HG02763 (cell line): ENCODE data around the gene FOXJ1.

Source experiments
- ATAC-seq: cut with Tn5 transposase; IDR thresholded peaks from one replicate; pipeline ENCODE4 v1.9.1; 2021; ENCODE audit warnings: mild to moderate bottlenecking, moderate library complexity; ENCODE audit not compliant: unreplicated experiment

The FOXJ1 gene

DNA sequence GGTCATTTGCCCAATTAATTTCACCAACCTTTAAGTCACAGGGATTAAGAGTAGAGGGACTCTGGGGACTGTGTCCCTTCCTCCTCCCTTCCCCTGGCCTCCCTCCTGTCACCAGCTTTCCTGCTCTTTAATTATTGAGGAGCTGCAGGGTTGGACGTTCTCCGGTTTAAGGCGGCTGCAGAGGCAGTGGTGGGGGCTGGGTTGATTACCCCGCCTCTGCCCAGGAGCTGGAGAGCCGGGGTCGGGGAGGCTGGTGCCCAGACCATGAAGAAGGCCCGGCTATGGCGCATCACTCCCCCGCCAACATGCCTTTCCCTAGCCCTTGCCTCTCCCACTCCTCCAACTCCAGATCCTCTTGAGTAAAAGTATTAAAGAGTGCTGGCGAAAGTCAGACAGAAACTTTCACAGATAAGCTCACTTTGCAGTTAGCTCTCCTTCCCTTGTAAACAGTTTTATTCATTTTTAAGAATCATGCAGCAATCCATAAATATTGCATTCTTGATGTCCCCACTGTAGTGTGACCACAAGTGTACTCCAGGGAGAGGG, 1.1 kb upstream of the FOXJ1 start:
- ATAC-seq: no peak

DNA sequence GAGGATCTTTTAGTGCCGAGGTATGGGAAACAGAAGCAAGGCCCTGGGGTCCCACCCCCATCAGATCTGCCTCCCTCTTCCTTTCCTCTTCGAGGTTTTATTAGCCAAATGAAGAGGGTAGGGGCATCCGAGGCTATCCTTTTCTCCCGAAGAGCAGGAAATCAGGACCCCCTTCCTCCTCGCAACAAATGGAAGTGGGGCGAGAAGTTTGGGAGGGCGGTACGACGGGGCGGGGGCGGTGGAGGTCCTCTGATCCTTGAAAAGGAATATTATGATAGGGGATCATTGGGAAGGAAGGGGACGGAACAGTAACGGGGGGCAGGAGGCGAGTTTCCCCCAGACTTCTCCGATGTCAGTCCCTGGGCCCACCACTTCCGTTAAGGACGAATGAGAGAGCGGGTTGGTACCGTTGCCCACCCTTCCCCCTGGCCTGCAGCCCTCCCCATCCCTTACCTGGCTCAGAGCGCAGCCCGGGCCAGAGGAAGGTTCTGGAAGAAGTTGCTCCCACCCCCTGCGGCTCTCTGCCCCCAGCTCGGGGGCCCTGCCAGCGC, 309 bp downstream of the FOXJ1 start:
- ATAC-seq: no peak

DNA sequence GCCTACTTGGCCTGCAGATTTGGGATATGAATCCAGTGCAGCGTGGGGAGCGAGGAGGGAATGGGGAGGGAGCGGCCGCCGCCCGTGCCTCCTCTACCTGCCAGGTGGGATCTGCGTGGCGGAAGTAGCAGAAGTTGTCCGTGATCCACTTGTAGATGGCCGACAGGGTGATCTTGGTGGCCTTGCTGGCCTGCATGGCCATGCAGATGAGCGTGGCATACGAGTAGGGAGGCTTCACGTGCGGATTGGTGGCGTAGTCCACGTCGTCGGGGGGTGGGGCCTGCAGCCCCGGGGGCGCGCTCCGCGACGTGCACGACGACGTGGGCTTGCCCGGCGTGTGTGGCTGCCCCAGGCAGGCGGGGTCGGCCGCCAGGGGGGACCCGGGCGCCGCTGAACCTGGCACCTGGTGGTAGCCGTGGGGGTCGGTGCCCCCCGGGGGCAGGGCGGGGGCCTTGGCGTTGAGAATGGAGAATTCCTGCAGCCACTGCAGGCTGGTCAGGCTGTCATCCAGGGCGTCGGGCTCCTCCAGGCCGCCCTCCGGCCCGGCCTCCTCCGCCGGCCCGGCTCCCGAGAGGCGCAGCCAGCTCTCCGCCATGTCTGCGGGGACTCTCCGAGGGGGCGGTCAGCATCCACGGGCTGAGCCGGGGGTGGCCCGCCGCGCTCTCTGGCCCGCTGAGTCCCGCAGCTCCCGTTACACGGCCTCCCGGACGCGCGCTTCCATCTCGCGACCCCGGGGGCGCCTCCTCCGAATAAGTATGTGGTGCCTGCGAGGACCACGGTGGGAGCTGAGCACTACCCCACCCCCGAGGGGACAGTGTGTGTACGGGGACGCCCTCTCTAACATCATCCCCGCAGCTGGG, 1.0 kb downstream of the FOXJ1 start:
- no peak for ATAC-seq

DNA sequence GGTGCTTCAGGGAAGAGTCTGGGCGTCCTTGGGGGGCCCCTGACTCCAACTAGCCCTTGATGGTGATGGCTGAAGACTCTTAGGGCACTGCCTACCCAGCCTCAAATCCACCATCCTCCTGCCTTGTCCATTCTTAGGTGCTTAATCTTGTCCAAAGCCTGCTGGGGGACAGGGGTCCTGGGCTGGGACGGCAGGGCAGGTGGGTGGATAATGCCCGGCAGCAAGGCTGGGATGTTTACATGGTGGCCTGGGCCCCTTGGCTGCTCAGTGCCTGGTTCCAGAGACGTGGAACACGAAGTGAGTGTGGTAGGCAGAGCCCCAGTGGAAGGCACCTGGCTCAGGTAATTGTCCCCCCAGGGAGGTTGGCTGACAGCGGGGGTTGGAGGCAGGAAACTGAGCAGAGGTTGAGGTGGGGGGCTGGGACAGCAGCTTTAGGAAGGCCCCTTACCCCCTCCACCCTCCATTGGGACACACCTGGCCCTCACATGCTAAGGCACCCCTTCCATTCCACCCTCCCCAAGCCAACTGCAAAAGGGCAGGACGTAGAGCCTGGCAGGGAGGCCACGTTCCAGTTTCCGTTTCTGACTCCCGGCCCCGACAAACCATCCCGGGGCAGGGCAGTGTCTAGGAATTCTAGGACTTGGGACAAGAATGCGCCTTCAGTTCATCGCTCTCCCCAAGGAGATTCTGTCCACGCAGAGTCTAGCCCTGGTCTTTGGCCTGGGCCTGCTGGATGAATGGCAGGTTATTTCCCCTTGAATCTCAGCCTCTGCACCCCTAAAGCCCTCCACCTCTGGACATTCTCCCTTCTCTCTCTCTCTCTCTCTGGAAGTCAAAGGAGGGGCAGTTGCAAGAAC, 1.9 kb downstream of the FOXJ1 start:
- ATAC-seq: no peak

DNA sequence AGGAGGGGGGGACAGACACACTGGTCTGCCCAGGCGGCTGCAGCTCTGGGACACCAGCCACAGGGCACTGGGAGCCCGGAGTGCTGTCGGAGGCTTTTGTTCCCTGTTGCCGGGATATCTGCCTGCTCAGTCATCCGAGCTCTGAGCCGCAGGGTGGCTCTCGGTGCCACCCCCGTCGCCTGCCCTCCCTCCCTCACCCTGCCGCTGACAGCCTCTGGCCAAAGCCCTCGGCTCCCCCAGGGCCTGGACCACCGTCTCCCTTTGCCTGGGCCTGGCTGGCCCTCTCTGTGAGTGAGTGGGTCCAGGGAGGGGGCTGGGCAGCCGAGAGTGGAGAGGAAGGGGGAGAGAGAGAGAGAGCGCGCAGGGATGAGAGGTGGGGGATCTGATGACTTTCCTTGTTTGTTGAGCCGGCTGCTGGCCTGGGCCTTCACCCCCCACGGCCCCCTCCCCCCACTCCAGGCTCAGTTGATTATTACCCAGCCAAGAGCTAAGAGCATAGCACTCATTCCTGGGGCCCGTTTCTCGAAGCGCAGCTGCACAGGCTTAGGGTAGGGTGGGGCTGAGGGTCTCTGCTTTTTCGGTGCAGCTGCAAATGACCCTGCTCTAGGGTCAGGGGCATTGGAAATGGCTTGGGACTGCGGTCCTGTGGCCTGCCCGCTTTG, 2.7 kb downstream of the FOXJ1 start:
- ATAC-seq: no peak

DNA sequence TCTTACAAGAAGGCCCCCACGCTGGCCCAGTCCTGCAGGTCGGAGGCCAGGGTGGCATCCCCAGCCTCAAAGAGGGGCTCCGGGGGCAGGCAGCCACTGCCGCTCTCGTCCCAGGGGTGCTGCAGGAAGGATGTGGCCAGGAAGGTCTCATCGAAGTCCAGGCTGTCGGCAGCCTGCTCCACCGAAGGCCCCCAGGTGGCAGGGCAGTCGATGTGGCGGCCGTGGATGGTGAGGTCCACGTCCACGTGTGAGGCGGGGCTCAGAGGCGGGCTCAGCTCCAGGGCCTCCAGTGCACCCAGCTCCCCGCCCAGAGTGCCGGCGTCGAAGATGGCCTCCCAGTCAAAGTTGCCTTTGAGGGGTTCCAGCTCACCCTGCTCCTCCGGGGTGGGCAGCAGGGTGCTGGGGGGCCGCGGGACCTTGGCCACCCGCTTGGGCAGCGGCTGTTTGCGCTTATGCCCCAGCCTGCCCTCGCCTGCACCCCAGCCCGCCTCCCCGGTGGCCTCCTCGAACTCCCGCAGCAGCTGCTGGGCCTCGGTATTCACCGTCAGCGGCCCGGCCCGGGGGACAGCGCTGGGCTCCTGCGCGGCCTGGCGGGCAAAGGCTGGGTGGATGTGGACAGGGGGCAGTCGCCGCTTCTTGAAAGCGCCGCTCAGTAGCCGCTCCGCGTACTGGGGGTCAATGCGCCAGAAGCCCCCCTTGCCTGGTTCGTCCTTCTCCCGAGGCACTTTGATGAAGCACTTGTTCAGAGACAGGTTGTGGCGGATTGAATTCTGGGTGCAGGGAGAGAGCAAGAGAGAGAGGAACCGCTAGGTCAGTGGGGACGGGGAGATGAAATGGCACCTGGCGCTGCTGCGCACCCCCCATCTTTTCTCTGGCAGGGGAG, 3.5 kb downstream of the FOXJ1 start:
- ATAC-seq: no peak

DNA sequence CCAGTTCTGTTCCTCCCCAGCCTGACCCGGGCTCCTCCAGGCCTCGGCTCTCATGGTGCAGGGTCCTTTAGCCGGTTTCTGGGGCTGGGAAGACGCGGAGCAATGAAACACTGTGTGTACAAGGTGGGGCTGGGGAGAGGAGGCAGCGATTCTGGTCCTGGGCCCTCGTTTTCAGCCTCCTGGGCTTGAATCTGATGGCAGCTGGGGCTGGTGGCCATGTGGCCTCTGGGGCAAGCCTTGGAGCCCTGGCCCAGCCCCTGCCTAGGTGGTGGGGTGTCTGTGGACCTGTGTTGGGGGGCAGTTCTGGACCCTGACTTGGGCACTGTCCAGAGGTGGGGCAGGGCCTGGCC, 4.1 kb downstream of the FOXJ1 start:
- ATAC-seq: no peak

DNA sequence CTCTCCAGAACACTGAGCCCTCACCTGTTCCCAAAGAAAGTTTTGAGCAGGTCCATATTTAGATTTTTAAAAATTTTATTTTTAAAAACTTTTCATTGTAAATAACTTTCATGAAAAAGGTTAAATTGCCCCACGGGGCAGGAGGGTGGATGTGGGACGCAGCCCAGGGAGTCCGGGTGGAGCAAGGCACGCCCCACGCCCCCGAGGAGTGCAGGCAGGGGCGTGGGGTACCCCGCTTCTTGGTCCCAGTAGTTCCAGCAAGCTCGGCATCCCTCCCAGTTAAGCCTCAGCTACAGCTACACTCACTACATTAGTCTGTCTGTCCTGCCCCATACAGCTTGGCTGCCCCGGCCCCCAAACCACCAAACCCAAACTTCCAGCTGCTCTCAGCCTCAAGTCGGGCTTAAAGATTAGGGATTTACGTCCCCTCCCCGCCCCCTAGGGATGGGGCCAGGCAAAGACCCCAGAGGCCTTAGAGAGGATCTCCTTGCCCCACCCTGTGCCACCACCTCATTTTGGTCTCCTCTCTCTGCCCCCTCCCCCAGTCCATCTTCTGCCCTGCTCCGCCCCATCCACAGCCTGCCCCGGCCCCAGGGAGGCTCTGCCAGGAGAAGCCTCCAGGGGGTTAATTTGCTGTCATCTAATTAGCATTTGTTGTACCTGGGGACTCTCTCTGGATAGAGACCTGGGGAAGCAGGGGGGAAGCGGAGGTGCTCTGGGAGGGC, 4.6 kb downstream of the FOXJ1 start:
- ATAC-seq: no peak

DNA sequence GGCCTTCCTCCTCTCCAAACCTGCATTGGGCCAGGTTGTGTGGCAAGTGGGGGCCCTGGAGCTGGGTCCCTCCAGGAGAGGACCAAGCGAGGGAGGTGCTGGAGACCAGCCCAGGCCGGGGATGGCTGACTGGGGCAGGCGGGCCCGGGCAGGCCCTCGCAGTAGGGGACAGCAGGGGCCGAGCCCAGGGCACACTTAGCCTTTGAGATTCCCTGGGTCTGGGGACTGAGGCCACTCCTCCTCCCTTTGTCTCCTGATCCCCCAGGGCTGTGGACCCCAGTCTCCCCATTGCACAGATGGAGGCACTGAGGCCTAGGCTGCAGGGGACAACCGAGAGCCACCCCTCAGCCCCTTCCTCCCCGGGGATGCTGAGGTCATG, 5.2 kb downstream of the FOXJ1 start:
- no peak for ATAC-seq

DNA sequence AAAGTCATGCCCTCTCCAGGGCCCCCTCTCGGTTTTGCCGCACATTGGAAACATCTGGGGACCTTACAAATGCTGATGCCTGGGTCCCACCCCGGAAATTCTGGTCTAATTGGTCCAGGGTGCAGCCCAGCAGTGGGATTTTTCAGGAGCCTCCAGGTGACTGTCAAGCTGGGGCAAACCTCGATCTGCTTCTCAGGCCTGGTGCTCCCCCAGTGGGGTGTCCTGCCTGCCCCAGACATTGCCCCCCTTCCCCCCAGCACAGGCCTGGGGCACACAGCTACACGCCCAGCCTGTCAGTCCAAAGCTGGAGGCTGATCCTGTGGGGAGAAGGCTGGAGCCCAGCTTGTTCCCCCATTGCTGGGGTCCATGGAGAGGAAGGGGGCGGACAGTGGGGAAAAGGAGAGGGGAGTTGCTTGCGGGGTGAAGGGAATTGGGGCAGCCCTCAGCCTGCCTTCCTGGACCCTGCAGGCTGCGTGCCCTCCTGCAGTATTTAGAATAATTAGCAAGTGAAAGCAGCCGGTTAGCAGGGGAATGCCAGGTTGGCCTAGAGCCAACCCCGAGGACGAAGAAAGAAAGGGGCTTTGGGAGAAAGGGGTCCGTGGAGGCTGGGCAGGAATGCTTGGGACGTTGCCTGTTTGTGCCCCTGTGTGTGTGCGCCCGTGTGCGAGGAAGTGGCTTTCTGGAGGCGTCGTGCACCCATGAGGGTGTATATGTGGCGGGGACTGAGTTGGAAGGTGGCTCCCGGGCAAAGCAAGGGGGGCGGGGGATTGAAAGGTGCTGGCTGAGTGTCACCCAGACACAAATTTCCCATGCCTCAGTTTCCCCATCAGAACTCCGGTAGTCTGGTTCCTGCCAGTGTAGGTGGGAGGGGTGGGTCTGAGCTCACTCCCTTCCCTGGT, 5.9 kb downstream of the FOXJ1 start:
- no peak for ATAC-seq

DNA sequence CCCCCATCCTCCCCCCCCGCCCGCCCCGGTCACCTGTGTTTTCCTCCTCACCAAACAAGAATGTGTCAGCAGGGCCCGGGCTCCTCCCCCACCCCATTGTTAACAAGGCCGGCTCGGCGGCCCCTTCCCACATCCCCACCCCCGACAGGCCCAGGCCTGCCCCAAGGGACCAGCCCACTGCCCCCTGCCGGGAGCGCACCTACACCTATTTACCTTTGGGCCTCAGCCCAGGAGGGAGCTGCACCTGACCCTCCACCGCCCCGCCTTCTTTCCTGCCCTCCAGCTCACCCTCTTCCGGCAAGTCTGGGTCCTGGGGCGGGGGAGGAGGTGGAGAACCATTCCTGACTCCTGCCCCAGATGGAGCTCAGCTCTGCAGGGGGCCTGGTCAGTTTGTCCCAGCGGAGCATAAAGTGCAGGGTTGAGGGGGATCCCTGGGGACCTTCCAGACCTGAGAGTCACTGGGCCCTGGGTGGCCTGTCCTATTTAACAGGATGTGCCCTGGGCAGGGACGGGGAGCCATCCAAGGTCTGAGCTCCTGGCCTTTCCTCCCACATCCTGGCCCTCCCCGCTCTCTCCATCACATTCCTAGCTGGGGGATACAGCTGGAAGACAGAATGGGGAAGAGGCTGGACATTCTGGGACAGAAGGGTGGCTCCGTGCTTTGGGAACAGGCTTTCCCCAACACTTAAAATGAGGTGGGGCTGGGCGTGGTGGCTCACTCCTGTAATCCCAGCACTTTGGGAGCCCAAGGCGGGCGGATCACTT, 8.3 kb downstream of the FOXJ1 start:
- ATAC-seq: no peak

DNA sequence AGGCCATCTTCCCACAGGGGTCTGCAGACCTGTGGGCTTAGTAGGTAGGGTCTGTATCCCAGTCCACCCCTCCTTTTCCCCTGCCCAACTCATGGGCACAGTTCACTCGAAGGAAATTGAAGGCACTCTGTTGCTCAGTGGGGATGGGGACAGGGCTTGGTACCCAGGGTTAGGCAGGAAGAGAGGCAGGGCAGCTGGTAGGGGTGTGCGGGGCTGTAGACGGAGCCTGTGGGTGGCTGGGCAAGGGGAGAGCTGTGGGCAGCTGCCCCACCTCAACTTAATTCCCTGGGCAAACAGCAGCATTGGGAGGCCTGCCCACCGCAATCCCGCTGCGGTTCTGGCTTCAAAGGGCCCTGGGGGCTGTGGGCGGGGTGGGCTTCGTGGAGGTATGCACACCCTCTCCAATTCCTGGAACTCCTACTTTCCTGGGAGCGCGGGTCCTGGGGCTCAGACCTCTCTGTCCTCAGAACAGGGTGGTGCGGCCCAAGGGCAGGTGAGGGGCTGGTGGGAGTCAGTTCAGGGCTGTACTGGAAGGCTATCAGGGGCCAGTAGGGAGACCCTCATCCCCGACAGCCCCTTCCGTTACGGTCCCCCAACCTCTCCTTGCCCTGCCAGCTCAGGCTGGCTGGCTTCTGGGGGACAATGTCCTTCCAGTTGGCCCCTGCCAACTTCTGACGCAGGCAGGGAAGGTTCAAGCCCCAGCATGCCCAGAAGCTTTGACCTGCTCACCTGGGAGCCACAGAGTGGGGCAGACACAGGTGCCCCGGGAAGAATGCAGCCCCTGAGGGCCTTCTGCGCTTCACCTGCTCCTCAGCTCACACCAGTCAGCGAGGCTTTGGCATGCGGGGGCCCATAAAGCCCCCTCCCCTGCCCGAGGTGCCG, 9.1 kb downstream of the FOXJ1 start:
- no peak for ATAC-seq

DNA sequence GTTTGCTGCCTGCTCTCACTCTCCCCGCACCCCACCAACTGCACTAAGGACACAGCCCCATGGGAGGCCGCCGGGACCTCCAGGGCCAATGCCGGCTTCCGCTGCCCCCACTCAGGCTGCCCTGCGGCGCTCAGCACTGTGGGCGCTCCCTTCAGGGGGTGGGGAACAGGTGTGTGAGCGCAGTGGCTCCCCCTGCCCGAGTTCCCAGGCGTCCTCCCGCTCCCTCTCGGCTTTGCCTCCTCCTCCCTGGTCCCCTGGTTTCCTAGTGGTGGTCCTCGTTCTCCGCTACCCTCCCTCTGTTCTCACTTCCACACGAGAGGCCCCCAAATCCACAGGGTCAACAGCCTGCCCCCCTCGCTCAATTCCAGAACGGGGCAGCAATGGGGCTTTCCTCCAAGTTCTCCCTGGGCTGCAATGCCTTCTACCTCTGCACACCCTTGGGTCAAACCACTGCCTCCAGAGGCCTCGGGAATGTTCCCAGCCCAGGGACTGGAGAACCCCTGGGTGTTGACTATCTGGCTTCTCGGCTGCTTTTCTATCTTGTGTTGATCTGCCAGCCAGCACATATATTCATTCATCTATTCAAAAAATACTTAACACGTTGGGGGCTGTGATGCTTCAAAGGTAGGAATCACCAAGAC, 9.9 kb downstream of the FOXJ1 start:
- no peak for ATAC-seq

DNA sequence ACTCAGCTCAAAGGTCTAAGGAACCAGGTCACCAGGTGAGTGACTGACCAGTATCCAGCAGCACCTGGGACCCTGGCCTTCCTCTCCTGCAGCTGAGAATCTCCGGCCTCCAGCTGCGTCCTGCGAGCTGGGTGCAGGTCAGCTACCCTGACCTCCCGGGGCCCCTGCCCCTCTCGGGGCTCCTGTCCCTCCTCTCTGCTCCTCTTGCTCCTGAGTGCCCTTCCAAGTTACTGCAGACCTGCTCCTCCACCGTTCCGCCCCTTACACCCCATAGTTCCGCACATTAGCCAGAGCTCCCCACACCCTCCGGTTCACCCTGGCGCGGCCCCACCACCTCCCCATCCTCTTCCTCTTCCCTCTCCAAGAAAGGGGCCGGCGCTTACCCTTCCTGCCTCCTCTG, 10.6 kb downstream of the FOXJ1 start:
- no peak for ATAC-seq

DNA sequence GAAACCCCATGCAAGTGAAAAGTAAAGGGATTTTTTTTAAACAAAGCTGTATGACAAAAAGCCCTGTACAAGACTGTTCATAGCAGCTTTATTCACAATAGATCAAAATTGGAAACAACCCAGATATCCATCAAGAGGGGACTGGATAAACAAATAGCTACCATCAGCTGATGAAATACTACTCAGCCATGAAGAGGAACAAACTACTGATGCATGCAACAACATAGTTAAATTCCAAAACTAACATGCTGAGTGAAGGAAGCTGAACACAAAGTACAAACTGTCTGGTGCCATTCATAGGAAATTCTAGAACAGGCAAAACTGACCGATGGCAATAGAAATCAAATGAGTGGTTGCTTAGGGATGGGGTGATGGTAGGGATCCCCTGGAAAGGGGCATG, 15.1 kb downstream of the FOXJ1 start:
- no peak for ATAC-seq

DNA sequence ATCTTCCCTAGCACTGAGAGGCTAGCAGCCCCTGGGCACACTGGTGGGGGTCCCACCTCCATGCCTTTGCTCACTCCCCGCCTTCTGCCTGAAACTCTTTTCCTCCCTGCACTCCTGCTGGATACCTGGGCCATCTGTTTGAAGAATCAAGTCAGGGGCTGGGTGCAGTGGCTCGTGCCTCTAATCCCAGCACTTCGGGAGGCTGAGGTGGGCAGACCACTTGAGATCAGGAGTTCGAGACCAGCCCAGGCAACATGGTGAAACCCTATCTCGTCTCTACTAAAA, 15.7 kb downstream of the FOXJ1 start:
- no peak for ATAC-seq
